Measurements from ENCODE around the gene ATP2B2. TPM values are rescaled to one million over a fixed set of nuclear protein-coding genes. Genes with fewer than 3 reads are reported as not detected.
A peak's percentile ranks its signal among the peaks of the same experiment; 100 is the strongest.

Gene ATP2B2
- total RNA-seq, 2 donors from 2014 or later: 0.07 to 0.11 TPM

GRCh38 chr3:10344944-10345575 is 160.3 kb downstream of the ATP2B2 start:
- TF ChIP-seq CTCF (IDR thresholded peaks at IDR 0.05): no peak
- intact Hi-C loops (cut with DNase I): loop anchor here (2.0 kb wide), 1 partner anchor 394 kb away; no protein-coding TSS in a partner anchor
- no peak overlapping the region for H3K27ac ChIP-seq
- H3K9me3 ChIP-seq: no peaks in the 10 kb centered on the region
- no peaks in the 10 kb centered on the region for H3K4me1 ChIP-seq
- no peak overlapping the region for H3K4me3 ChIP-seq
- H3K9ac ChIP-seq (ENCODE audit: low read depth in 2 of 2, low read length in 2 of 2): no peak overlapping the region
- no peaks in the 10 kb centered on the region for H3K27me3 ChIP-seq
- no peaks in the 10 kb centered on the region for H3K36me3 ChIP-seq
- DNase-seq: no peak

- TF ChIP-seq CTCF (IDR thresholded peaks at IDR 0.05): peak; percentile 79
- Histone ChIP-seq H3K4me1 (no peaks in the 10 kb centered on the region), H3K9me3 (no peaks in the 10 kb centered on the region), H3K4me3 (no peak overlapping the region), H3K9ac (ENCODE audit: low read depth in 2 of 2, low read length in 2 of 2) (no peak overlapping the region), H3K36me3 (no peaks in the 10 kb centered on the region), H3K27ac (no peak overlapping the region), H3K27me3 (no peaks in the 10 kb centered on the region)
- intact Hi-C loops (cut with DNase I): loop anchor here (2.0 kb wide), 1 partner anchor 394 kb away; no protein-coding TSS in a partner anchor
- DNase-seq: peak; percentile 34
Observed at GRCh38 chr3:10344147-10344943, 161.0 kb downstream of the ATP2B2 start.

GRCh38 chr3:10343526-10343925 is 161.9 kb downstream of the ATP2B2 start:
- Histone ChIP-seq H3K27ac (no peak overlapping the region), H3K4me1 (no peaks in the 10 kb centered on the region), H3K36me3 (no peaks in the 10 kb centered on the region), H3K4me3 (no peak overlapping the region), H3K9ac (ENCODE audit: low read depth in 2 of 2, low read length in 2 of 2) (no peak overlapping the region), H3K27me3 (no peaks in the 10 kb centered on the region), H3K9me3 (no peaks in the 10 kb centered on the region)
- intact Hi-C loops (cut with DNase I): no loop called here
- no peak for DNase-seq
- TF ChIP-seq CTCF (IDR thresholded peaks at IDR 0.05): no peak

- no peaks in the 10 kb centered on the region for H3K36me3 ChIP-seq
- no peaks in the 10 kb centered on the region for H3K9me3 ChIP-seq
- no peaks in the 10 kb centered on the region for H3K4me1 ChIP-seq
- H3K27ac ChIP-seq: no peak overlapping the region
- DNase-seq: no peak
- no peak for TF ChIP-seq CTCF (IDR thresholded peaks at IDR 0.05)
- no peak overlapping the region for H3K4me3 ChIP-seq
- H3K9ac ChIP-seq (ENCODE audit: low read depth in 2 of 2, low read length in 2 of 2): no peak overlapping the region
- intact Hi-C loops (cut with DNase I): no loop called here
- H3K27me3 ChIP-seq: no peaks in the 10 kb centered on the region
Observed at GRCh38 chr3:10342781-10343180, 162.6 kb downstream of the ATP2B2 start.

GRCh38 chr3:10341901-10342398 is 163.4 kb downstream of the ATP2B2 start:
- Histone ChIP-seq H3K4me1 (no peaks in the 10 kb centered on the region), H3K27me3 (no peaks in the 10 kb centered on the region), H3K9me3 (no peaks in the 10 kb centered on the region), H3K27ac (no peak overlapping the region), H3K36me3 (no peaks in the 10 kb centered on the region), H3K4me3 (no peak overlapping the region), H3K9ac (ENCODE audit: low read depth in 2 of 2, low read length in 2 of 2) (no peak overlapping the region)
- DNase-seq: no peak
- TF ChIP-seq CTCF (IDR thresholded peaks at IDR 0.05): no peak
- intact Hi-C loops (cut with DNase I): no loop called here
